OCI-LY1 (cell line): ENCODE results near the gene ANO8.

ENCODE experiments used
- EZH2 ChIP-seq: fragments of 200-600 bp; sonication (generic), shearing (Covaris generic); IDR thresholded peaks from 2 replicates; pipeline ENCODE4 v1.8.0; 2017; ENCODE audit warnings: borderline replicate concordance, mixed run types, mild to moderate bottlenecking, antibody characterized with exemption, low read length, moderate library complexity, mixed read lengths
- TF ChIP-seq, protein P1 (sequence below): fragments of 200-600 bp; sonication (generic), shearing (Covaris generic); IDR thresholded peaks from 2 replicates; pipeline ENCODE4 v1.5.1; 2017; ENCODE audit warnings: mild to moderate bottlenecking, antibody characterized with exemption, low read length, moderate library complexity, mixed read lengths

DNA sequence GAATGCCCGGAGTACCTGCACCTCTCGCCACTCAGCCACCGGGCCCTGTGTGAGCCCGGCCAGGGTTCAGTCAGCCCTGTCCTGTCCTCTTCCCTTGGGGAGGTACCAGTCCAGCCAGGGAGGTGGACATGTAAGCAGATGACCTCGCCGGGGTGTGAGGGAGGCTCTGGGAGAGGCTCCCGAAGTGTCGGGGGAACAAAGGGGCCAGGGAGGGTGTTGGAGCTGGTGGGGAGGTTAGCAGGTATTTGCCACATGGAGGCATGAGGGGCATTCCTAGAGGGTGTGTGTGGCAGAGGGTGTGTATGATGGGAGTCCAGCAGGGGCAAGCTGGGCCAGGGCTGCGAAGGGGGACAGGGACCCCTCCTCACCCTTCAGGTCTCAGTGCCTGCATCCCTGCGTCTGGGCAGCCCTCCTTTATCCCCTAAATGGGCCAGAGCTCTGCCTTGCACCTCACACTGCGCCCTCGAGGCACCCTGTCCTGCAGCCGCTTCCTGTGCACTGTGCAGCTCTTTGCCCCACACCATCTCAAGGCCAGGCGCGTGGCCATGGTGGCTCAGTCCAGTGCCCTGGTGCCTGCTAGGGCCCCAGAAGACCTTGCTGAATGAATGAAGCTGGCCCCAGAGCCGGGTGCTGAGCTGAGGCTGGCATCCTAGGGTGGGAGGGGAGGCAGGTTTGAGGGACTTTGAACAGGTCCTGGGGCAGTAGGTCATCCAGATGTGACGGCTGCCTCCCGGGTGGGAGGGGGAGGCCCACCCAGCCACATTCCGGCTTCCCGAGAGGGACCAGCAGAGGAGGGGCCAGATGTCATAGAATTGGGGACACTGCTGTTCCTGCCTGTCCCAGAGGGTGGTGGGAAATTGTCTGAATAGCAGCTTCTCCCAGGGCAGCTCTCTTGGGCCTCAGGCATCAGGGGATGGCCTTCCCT lies 22.2 kb downstream of the ANO8 start:
- TF ChIP-seq, protein P1, sequence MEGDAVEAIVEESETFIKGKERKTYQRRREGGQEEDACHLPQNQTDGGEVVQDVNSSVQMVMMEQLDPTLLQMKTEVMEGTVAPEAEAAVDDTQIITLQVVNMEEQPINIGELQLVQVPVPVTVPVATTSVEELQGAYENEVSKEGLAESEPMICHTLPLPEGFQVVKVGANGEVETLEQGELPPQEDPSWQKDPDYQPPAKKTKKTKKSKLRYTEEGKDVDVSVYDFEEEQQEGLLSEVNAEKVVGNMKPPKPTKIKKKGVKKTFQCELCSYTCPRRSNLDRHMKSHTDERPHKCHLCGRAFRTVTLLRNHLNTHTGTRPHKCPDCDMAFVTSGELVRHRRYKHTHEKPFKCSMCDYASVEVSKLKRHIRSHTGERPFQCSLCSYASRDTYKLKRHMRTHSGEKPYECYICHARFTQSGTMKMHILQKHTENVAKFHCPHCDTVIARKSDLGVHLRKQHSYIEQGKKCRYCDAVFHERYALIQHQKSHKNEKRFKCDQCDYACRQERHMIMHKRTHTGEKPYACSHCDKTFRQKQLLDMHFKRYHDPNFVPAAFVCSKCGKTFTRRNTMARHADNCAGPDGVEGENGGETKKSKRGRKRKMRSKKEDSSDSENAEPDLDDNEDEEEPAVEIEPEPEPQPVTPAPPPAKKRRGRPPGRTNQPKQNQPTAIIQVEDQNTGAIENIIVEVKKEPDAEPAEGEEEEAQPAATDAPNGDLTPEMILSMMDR: no peak
- TF ChIP-seq EZH2: no peak
